Omental fat pad (tissue), 4 donors: ENCODE data around the gene SYNDIG1. TPM values are rescaled to one million over a fixed set of nuclear protein-coding genes. Genes with fewer than 3 reads are reported as not detected.

Experiments used
- ATAC-seq: fragments of 150-250 bp; one replicate; pipeline ENCODE4 v1.9.1; 2016; ENCODE audit warnings: mild to moderate bottlenecking, moderate library complexity; ENCODE audit not compliant: low FRiP score
- DNase-seq: peaks from one replicate; pipeline ENCODE4 v3.0.0-alpha.2; 2019; ENCODE audit warnings: low spot score
- total RNA-seq, 4 donors: library from RNA; depleted of rRNA; stranded (reverse); fragments of >200 nt; gene quantifications; one replicate each; pipeline ENCODE4 v1.1.0, GENCODE V29; 2016
- TF ChIP-seq, protein P1 (sequence below), 3 donors: fragments of 450-650 bp; IDR thresholded peaks; one replicate each; pipeline ENCODE4 v1.5.1; 2016 to 2017; ENCODE audit warnings: antibody characterized with exemption in 3 of 3, mild to moderate bottlenecking in 3 of 3, moderate library complexity in 2 of 3

Gene SYNDIG1
- total RNA-seq, 4 donors from 2014 or later = 0.19 to 0.24 TPM; not detected in 2

DNA sequence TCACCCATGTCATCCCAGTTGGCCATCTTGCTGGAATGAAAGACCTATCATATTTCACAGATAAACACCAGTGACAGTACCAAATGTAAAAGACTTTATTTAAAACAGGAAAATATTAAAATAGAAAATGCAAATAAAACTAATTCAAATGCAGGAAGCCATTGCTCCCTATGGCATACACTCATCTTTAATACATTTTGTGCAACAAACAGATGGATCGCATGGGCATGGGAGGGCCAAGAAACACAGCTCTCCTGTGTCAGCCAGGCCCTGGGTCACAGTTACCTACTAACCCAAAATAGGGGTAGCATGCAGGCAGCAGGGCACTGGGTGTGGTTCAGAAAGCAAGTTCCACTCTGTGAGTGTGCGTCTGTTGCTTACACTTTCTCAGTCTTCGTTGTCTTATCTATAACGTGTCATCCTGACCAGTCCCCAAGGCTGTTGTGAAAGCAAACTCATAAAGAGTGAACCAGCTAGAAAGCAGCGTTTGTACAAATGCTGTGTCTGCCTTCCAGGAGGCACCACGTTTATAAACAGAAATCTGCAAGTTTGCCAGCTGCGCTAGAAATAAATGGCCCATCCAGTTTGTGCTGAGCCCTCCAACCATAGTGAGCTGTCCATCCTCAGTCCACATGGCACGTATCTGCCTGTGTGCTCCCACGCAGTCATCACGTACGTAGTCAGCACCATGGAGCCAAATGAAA is 180.5 kb downstream of the SYNDIG1 start:
- ATAC-seq (no peak), DNase-seq (no peak)
- TF ChIP-seq, protein P1, sequence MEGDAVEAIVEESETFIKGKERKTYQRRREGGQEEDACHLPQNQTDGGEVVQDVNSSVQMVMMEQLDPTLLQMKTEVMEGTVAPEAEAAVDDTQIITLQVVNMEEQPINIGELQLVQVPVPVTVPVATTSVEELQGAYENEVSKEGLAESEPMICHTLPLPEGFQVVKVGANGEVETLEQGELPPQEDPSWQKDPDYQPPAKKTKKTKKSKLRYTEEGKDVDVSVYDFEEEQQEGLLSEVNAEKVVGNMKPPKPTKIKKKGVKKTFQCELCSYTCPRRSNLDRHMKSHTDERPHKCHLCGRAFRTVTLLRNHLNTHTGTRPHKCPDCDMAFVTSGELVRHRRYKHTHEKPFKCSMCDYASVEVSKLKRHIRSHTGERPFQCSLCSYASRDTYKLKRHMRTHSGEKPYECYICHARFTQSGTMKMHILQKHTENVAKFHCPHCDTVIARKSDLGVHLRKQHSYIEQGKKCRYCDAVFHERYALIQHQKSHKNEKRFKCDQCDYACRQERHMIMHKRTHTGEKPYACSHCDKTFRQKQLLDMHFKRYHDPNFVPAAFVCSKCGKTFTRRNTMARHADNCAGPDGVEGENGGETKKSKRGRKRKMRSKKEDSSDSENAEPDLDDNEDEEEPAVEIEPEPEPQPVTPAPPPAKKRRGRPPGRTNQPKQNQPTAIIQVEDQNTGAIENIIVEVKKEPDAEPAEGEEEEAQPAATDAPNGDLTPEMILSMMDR (IDR thresholded peaks at IDR 0.05) = no peak

DNA sequence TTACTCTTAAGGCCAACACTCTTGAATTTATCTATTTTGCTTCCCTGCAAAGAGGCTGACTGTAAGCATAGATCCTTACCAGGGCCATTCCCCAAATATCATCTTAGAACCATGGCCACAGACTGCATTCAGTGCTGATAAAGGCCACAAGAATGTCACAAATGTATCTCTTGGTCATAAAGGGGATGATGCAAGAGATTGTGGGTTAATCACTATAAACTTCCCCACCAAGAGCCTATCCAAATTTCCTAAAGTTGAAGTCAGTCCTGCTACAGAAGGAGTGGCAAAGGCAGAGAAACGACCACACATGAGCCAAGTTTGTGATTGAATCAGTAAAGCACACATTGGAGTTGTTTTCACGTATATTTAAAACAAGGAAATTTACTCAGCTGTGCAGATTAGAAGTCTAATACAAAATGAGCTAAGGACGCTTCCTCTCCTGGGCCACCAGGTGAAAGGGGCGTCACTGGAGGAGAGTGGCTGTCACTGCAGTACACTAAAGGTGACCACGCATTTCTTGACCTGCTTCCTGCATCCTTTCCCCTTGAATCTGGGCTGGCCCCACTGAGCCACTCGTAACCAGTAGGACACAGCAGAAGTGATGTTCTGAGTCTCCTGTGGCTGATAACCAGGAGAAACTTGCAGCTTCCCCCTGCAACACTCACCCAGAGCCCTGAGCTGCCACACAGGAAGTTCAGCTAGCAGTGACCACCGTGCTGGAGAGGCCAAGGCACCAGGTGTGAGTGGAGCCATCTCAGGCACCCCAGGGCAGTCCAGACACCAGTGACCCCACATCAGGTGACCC is 181.9 kb downstream of the SYNDIG1 start:
- ATAC-seq = no peak
- TF ChIP-seq, protein P1 (IDR thresholded peaks at IDR 0.05) = no peak
- no peak for DNase-seq

DNA sequence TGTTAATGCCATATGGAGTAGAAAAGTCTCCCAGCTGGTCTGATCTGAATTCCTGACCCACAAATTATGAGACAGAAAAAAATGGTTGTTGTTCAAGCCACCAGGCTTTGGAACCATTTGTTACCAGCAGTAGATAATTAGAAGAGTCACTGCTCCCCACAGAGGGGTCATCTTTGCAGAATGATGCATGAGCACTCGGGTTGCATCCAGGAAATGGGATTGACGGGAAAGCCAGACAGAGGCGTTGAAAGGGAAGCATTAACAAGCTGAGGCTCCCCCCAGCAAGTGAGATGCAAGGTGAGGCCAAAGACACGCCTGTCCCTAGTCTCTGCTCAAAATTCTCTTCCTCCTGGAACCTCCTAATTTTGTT is 182.5 kb downstream of the SYNDIG1 start:
- DNase-seq = no peak
- TF ChIP-seq, protein P1 (IDR thresholded peaks at IDR 0.05) = no peak
- ATAC-seq = no peak

DNA sequence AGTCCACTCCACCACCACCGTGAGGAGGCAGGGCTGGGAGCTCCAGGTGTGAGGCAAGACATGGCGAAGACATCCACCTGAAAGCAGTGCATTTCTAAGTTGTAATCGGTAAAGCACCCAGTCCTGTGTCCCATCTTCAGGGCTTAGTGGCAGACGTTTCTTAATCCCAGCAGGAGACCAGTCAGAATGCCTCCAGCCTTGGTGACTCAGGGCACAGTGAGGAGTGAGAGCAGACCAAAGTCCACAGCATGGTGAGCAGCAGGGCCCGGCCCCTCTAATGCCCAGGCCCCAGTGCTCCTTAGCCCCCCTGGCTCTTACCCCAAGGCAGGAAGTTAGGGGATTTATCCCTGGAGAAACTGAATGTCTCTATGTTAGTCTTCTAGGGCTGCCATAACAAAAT is 183.9 kb downstream of the SYNDIG1 start:
- ATAC-seq (no peak), DNase-seq (no peak)
- TF ChIP-seq, protein P1 (IDR thresholded peaks at IDR 0.05) = no peak

DNA sequence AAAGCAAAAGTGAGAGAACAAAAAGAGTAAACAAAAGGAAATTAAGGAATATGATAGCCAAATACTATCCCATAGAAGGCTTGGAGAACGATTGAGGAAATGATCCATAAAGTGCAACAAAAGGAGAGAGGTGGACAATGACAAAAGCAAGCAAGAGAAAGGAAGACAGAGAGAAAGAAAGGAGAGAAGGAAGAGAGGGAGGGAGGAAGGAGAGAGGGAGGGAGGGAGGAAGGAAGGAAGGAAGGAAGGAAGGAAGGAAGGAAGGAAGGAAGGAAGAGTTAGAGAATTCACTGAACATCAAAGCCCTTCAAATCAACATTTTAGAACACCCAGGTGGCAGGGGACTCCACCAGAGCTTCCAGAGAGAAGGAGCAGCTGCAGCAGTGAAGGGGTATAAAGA is 185.0 kb downstream of the SYNDIG1 start:
- TF ChIP-seq, protein P1 (IDR thresholded peaks at IDR 0.05) = no peak
- DNase-seq = no peak
- no peak for ATAC-seq

DNA sequence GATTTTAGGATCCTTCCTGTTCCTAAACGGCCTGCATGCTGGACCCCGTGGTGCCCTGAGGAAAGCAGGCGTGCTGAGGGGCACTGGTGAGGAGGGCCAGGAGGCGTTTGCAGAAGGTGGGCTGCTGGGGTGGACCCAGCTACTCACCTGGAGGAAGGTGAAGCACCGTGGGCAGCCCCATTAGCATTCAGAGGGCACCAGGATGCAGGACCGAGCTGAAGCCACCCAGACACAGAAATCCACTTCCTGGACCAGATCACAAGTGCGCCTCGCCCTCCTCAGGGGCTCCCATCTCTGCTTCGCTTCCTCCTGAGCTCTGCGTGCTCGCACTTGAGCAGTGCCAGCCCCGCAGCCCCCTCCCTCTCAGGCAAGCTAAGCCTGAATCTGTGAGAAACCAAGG is 187.0 kb downstream of the SYNDIG1 start:
- TF ChIP-seq, protein P1 (IDR thresholded peaks at IDR 0.05) = no peak
- no peak for ATAC-seq
- DNase-seq = no peak

DNA sequence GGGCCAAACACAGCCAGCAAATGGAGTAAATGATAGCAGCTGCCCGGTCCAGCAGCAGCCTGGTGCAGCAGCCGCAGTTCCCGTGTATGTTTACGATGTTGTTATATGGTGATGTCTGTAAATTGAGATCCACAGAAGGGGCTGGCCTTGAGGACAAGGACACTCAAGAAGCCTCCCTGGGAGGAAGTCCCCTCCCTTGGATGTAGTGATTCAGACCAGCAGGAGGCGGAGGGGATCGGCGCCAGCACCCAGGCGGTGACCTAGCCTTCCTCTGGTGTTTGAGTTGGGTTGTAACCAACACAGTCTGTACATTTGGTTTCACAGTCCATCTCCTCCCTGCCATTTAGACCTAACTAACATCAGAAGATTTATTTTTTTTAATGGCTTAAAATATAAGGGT is 187.8 kb downstream of the SYNDIG1 start:
- DNase-seq (no peak), ATAC-seq (no peak)
- TF ChIP-seq, protein P1 (IDR thresholded peaks at IDR 0.05) = no peak
